SKM-1 (cell line): ENCODE data around the gene CLIC2.

Source experiments
- DNase-seq: peaks from one replicate; lab custom pipeline; 2025; ENCODE audit not compliant: unreplicated experiment; lab: John Stamatoyannopoulos, UW

The CLIC2 gene

GRCh38 chrX:155263854-155264628 lies 70.4 kb downstream of the CLIC2 start, which contains the start of gene RAB39B:
Gene RAB39B, minus strand, starts transcription at chrX:155264491. Its CDS starts 203 bp downstream, at chrX:155264288.
- no peak for DNase-seq

GRCh38 chrX:155262970-155263754 lies 71.3 kb downstream of the CLIC2 start:
- no peak for DNase-seq

DNA sequence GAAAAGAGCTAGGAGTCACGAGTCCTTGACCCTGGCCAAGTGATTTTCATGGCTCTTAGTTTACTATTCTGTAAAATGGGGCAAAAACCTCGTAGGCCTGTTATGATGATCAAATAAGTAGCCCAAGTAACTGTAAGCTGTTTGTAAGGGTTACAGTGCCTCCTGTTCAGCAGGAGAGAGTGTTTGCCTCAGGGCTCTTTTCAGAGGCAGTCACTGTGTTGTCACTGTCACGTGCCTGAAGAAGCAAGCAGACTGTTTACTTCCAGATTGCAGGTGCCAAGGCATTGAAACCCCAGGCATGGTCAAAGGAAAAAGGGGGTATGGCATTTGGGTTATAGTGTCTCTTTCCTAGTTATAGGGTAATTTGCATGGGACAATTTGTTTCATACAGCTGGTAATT lies 74.7 kb downstream of the CLIC2 start:
- DNase-seq = no peak

DNA sequence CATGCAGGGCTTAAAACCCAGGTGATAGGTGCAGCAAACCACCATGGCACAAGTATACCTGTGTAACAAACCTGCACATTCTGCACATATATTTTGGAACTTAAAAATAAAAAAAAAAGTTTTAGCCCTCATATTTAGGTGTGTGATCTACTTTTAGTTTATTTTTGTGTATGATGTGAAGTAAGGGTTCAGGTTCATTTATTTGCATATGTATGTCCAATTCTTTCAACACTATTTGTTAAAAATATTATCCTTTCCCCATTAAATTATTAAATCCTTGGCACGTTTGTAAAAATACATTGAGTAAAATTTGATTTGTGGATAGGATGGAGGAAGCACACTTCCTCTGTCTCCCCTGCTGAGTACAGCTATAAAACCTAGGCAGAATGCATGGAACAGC lies 83.0 kb downstream of the CLIC2 start:
- no peak for DNase-seq

GRCh38 chrX:155247497-155247896 lies 86.9 kb downstream of the CLIC2 start:
- DNase-seq = no peak

GRCh38 chrX:155246748-155247147 lies 87.7 kb downstream of the CLIC2 start:
- DNase-seq = no peak

DNA sequence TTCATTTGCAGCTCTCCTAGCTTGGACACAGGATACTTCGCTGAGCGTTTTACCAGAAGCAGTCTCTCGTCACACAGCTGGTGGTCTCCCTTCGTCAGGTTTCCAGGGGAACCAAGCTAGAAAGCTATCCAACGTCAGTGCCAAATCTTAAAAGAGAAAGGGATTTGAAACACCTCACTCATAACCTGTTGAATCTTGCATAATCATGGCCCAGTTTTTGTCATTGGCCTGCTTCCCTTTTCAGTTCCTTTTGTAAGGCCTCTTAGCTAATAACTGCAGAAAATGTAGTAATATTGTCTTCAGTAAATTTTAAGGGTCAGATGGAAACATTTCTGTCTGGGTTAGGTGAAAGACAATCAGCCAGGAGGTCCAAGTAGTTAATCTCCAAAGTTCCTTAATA lies 92.1 kb downstream of the CLIC2 start:
- peak; percentile 50 for DNase-seq

DNA sequence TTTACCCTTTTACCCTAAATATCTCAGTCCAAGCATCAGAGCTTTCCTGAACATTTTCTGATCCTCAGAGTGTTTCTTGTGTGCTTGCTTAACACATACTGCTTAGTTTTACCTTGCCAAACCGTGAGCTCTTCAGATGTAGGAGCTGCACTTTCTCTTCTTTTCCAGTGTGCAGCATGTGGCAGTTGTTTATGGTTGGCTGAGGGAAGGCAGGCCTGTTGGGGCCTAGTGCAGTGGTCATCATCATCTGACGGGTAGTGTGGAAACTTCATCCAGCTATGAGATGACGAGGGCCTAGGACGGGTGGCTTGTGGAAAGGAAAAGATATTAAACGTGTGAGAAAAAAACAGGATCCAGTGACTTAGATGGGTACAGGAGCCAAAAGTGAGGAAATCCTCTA lies 96.7 kb downstream of the CLIC2 start:
- DNase-seq = no peak

DNA sequence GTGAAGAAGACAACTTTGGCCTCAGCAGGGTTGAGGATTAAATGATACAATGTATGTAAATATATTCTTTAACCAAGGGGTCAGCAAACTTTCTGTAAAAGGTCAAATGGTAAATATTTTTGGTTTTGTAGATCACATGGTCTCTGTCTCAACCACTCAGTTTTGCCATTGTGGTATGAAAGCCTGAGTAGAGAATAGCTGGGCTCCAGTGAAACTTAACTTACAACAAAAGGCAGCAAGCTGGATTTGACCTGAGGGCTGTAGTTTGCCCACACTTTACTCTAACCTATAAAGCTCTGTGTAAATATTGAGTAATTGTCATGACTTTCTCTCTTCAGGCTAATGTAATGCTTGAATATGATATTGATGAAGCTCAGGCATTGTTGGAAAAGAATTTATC lies 98.5 kb downstream of the CLIC2 start:
- DNase-seq = no peak

- DNase-seq = no peak
Measured at GRCh38 chrX:155231163-155231562, 103.3 kb downstream of the CLIC2 start.
